Endothelial cell (in vitro differentiated cells): Measurements from ENCODE around the gene SPDEF. TPM values are rescaled to one million over a fixed set of nuclear protein-coding genes. Genes with fewer than 3 reads are reported as not detected.

ENCODE experiments used
- DNase-seq: peaks from one replicate; pipeline ENCODE4 v3.0.0; 2021; ENCODE audit warnings: low spot score
- H3K27ac Mint-ChIP-seq: one replicate; pipeline ENCODE4 v1.8.0; 2021; ENCODE audit warnings: mixed read lengths, inconsistent platforms; ENCODE audit not compliant: unreplicated experiment
- H3K27me3 Mint-ChIP-seq: one replicate; pipeline ENCODE4 v1.8.0; 2021; ENCODE audit warnings: mild to moderate bottlenecking, moderate library complexity, mixed read lengths, inconsistent platforms; ENCODE audit not compliant: unreplicated experiment
- H3K36me3 Mint-ChIP-seq: one replicate; pipeline ENCODE4 v1.8.0; 2021; ENCODE audit warnings: mild to moderate bottlenecking, low read depth, mixed read lengths, inconsistent platforms; ENCODE audit not compliant: unreplicated experiment
- H3K4me1 Mint-ChIP-seq: one replicate; pipeline ENCODE4 v1.8.0; 2021; ENCODE audit warnings: mild to moderate bottlenecking, mixed read lengths, inconsistent platforms; ENCODE audit not compliant: unreplicated experiment
- H3K4me3 Mint-ChIP-seq: one replicate; pipeline ENCODE4 v1.8.0; 2021; ENCODE audit warnings: mild to moderate bottlenecking, mixed read lengths, inconsistent platforms; ENCODE audit not compliant: unreplicated experiment
- H3K9me3 Mint-ChIP-seq: one replicate; pipeline ENCODE4 v1.8.0; 2021; ENCODE audit warnings: mixed read lengths, inconsistent platforms; ENCODE audit not compliant: unreplicated experiment
- total RNA-seq: library from RNA; stranded (reverse); fragmentation: NEBNext Ultra II Directional; extraction: Animal tissue kit (Norgen Biotek cat#: 25700); gene quantifications from one replicate; pipeline ENCODE4 v1.2.1, GENCODE V29; 2021; ENCODE audit not compliant: unreplicated experiment
- TF ChIP-seq, protein P1 (sequence below): fragments of 200-600 bp; sonication (generic); IDR thresholded peaks from one replicate; pipeline ENCODE4 v1.5.0; 2021; ENCODE audit warnings: antibody characterized with exemption; ENCODE audit not compliant: unreplicated experiment

The SPDEF gene
- total RNA-seq, 1 donor from 2014 or later = not detected

DNA sequence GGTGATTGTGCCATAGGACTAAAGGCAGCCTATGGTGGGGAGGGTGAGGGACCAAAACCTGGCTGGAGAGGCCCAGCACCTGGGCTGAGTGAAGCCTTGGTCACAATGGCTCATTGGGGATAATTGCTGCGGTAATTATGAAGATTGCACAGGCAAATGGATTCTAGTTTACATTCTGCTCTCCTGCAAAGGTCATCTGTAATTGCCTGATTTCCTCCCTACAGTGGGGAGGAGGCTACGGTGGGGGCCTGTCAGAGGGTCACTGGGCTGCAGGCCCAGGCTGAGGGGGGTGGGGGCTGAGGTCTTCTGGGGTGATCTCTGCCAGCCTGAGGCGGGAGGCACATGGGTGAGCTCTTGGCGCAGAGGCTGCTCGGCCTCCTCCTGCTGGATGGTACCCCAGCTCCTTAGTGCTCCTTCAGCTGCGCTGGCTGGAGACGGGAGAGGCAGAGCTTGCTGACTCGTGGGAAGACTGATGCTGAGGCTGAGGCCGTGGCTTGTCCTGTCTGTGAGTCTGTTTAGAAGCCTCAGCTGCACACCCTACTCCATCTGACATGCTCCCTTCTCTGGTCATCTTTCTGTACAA, 59.9 kb downstream of the SPDEF start:
- H3K27me3 Mint-ChIP-seq = peaks cover 1% of the 10 kb centered on the region
- H3K4me1 Mint-ChIP-seq = no peaks in the 10 kb centered on the region
- H3K9me3 Mint-ChIP-seq = no peaks in the 10 kb centered on the region
- no peak overlapping the region for H3K27ac Mint-ChIP-seq
- TF ChIP-seq, protein P1, sequence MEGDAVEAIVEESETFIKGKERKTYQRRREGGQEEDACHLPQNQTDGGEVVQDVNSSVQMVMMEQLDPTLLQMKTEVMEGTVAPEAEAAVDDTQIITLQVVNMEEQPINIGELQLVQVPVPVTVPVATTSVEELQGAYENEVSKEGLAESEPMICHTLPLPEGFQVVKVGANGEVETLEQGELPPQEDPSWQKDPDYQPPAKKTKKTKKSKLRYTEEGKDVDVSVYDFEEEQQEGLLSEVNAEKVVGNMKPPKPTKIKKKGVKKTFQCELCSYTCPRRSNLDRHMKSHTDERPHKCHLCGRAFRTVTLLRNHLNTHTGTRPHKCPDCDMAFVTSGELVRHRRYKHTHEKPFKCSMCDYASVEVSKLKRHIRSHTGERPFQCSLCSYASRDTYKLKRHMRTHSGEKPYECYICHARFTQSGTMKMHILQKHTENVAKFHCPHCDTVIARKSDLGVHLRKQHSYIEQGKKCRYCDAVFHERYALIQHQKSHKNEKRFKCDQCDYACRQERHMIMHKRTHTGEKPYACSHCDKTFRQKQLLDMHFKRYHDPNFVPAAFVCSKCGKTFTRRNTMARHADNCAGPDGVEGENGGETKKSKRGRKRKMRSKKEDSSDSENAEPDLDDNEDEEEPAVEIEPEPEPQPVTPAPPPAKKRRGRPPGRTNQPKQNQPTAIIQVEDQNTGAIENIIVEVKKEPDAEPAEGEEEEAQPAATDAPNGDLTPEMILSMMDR = no peak
- no peaks in the 10 kb centered on the region for H3K36me3 Mint-ChIP-seq
- no peak for DNase-seq
- no peak overlapping the region for H3K4me3 Mint-ChIP-seq

DNA sequence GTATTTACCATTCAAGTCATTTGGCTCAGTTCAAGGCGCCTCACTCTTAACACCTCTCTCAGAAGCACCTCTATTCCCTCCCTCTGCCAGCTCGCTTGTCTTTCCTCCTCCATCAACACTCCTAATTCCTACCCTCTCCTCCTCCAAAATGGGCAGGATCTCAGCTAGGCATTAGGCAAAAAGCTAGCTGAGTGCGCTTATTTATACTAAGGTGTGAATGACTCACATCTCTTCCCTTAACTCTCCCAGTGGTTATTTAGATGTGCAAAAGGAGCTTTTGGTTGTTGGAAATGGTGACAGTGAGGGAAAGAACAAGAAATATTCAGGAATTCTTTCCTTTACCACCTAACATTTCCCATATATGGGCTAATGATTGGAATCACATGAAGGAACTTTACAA, 61.2 kb downstream of the SPDEF start:
- Mint-ChIP-seq H3K4me1 (no peaks in the 10 kb centered on the region), H3K9me3 (no peaks in the 10 kb centered on the region), H3K4me3 (no peak overlapping the region), H3K27me3 (peaks cover 1% of the 10 kb centered on the region), H3K27ac (no peak overlapping the region), H3K36me3 (no peaks in the 10 kb centered on the region)
- TF ChIP-seq, protein P1 = no peak
- DNase-seq = no peak

DNA sequence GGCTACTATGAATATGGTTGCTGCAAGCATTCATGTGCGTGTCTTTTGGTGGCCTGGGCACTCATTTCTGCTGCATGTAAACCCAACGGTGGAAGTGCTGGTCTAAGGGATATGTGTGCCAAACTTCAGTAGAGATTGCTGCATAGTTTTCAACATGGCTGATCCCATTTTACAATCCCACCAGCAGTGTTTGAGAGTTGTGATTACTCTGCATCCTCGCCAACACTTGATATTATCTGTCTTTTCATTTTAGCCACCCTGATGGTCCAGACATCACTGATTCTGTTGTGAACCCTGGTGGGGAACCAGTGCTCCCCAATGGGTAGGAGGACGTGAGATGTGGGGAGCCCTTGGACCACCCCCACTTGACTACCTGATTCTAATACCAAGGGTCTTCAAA, 62.8 kb downstream of the SPDEF start:
- Mint-ChIP-seq H3K4me1 (no peaks in the 10 kb centered on the region), H3K9me3 (no peaks in the 10 kb centered on the region), H3K4me3 (no peak overlapping the region), H3K27me3 (peaks cover 1% of the 10 kb centered on the region), H3K36me3 (no peaks in the 10 kb centered on the region), H3K27ac (no peak overlapping the region)
- TF ChIP-seq, protein P1 = no peak
- DNase-seq = no peak

DNA sequence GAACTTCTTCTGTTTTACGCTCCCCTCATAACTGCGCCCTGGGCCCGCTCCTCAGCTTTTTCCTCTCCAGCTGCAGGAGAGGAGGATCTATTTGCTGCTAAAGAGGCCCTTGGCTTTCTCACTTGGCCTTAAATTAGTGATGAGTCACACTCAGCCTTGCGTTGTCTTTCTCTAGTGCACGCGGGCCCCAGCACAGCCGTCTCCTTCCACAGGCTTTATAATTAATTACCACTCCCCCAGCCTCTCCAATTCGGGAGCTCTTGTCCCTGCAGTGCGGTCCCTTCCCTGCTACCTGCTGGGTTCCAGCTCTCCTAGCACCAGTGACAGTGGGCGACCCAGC, 65.1 kb downstream of the SPDEF start:
- H3K4me1 Mint-ChIP-seq = no peaks in the 10 kb centered on the region
- no peak overlapping the region for H3K4me3 Mint-ChIP-seq
- H3K27ac Mint-ChIP-seq = no peak overlapping the region
- TF ChIP-seq, protein P1 = no peak
- DNase-seq = no peak
- peaks cover 1% of the 10 kb centered on the region for H3K27me3 Mint-ChIP-seq
- H3K9me3 Mint-ChIP-seq = no peaks in the 10 kb centered on the region
- H3K36me3 Mint-ChIP-seq = no peaks in the 10 kb centered on the region

DNA sequence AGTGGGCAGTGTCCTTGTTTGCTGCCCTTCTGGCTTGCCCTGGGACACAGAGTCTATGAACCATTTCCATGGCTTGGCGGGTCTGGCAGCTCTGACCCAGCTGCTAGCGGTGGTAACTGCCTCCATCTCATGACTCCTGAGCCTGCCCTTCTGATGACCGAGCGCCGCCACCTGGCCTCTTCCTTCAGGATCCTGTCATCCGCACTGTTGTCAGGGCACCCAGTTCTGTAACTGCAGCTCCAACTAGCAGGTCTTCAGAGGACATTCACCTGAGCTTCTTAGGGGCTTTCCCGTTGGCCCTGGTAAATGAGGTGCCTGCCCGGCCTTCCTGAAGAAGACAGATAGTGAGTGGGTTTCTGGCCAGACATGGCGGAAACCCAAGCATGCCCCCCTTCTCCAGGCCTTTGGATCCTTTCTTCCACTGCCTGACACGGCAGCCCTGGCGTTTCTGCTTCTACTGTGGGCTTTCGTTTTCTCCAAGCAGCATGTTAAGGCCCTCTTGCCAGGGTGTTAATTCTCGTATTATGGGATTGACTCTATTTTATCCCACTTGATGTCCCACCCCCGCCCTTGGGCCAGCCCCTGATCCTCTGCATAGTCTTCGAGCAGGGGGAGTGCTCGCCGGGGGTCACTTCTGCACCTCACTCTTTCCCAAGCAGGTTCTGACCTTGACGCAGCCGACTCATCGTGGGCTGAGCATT, 65.6 kb downstream of the SPDEF start:
- no peaks in the 10 kb centered on the region for H3K27me3 Mint-ChIP-seq
- no peak for DNase-seq

More for the DNA sequence above, 65.6 kb downstream of the SPDEF start:
- Mint-ChIP-seq H3K4me1 (no peaks in the 10 kb centered on the region), H3K27ac (no peak overlapping the region), H3K36me3 (no peaks in the 10 kb centered on the region), H3K4me3 (no peak overlapping the region), H3K9me3 (no peaks in the 10 kb centered on the region)
- TF ChIP-seq, protein P1 = no peak
